Measurements from ENCODE around the gene POLR2L. TPM values are rescaled to one million over a fixed set of nuclear protein-coding genes. Genes with fewer than 3 reads are reported as not detected.

Gene POLR2L
- total RNA-seq, 1 donor from 2014 or later = 78.7 TPM

DNA sequence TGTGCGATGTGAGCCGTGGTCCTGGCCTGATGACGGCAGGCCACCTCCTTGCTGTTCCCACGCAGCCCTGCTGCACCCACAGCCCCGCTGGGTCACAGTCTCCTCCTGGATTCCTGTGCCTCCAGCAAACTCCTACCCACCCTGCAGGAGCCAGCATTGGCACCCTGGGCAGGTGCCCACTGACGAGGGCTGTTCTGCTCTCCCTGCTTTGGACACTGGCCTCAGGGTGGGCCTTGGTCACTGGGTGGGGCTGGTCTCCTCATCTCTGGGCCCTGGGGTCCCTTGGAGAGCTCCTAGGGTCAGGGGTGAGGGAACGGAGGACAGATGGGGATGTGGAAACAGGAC is 13.0 kb upstream of the POLR2L start:
- Mint-ChIP-seq H3K9me3 (no peaks in the 10 kb centered on the region), H3K36me3 (no peaks in the 10 kb centered on the region), H3K27me3 (ENCODE audit: low read depth) (no peaks in the 10 kb centered on the region), H3K4me3 (no peak overlapping the region), H3K4me1 (peaks cover 31% of the 10 kb centered on the region), H3K27ac (no peak overlapping the region)
- TF ChIP-seq, protein P1, sequence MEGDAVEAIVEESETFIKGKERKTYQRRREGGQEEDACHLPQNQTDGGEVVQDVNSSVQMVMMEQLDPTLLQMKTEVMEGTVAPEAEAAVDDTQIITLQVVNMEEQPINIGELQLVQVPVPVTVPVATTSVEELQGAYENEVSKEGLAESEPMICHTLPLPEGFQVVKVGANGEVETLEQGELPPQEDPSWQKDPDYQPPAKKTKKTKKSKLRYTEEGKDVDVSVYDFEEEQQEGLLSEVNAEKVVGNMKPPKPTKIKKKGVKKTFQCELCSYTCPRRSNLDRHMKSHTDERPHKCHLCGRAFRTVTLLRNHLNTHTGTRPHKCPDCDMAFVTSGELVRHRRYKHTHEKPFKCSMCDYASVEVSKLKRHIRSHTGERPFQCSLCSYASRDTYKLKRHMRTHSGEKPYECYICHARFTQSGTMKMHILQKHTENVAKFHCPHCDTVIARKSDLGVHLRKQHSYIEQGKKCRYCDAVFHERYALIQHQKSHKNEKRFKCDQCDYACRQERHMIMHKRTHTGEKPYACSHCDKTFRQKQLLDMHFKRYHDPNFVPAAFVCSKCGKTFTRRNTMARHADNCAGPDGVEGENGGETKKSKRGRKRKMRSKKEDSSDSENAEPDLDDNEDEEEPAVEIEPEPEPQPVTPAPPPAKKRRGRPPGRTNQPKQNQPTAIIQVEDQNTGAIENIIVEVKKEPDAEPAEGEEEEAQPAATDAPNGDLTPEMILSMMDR (IDR thresholded peaks at IDR 0.05; ENCODE audit: unreplicated experiment) = no peak
- DNase-seq (ENCODE audit: low spot score in 2 of 2, unreplicated experiment in 2 of 2) = no peak

DNA sequence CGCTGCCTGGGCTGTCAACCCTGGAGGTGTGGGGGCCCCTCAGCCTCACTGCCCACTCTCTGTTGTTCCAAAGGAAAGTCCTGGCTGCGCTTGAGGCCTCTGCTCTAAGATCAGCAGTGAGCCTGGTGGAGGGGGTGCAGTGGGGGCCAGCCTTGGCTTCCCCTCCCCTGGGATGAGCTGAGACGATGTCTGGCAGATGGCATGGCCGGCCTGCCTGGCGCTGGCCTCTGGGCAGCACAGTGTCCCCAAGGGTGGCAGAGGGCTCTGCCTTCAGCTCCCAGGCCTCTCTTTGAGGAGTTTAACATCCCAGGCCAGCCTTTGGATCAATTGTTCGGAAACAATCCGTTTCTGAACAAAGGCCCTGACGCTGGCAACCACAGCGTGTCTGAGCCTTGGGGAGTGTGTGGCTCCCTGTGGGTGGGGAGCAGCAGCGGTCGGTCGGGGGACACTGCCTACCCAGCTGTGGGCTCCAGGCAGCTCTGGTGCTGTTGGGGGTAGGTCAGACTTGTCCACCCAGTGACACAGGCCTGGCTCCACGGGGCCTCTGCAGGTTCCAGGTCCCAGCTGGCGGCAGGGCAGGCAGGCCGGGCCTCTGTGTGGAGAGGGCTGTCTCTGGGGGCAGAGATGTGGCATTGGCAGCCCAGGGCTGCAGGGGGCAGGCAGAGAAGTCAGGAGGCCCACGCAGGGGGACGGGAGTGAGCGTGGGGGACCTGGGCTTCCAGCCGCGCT is 12.4 kb upstream of the POLR2L start:
- no peaks in the 10 kb centered on the region for H3K27me3 Mint-ChIP-seq (ENCODE audit: low read depth)
- DNase-seq (ENCODE audit: low spot score in 2 of 2, unreplicated experiment in 2 of 2) = no peak
- no peak overlapping the region for H3K27ac Mint-ChIP-seq
- H3K4me3 Mint-ChIP-seq = no peak overlapping the region
- TF ChIP-seq, protein P1 (IDR thresholded peaks at IDR 0.05; ENCODE audit: unreplicated experiment) = no peak
- H3K4me1 Mint-ChIP-seq = peaks cover 26% of the 10 kb centered on the region
- H3K36me3 Mint-ChIP-seq = no peaks in the 10 kb centered on the region
- H3K9me3 Mint-ChIP-seq = no peaks in the 10 kb centered on the region

DNA sequence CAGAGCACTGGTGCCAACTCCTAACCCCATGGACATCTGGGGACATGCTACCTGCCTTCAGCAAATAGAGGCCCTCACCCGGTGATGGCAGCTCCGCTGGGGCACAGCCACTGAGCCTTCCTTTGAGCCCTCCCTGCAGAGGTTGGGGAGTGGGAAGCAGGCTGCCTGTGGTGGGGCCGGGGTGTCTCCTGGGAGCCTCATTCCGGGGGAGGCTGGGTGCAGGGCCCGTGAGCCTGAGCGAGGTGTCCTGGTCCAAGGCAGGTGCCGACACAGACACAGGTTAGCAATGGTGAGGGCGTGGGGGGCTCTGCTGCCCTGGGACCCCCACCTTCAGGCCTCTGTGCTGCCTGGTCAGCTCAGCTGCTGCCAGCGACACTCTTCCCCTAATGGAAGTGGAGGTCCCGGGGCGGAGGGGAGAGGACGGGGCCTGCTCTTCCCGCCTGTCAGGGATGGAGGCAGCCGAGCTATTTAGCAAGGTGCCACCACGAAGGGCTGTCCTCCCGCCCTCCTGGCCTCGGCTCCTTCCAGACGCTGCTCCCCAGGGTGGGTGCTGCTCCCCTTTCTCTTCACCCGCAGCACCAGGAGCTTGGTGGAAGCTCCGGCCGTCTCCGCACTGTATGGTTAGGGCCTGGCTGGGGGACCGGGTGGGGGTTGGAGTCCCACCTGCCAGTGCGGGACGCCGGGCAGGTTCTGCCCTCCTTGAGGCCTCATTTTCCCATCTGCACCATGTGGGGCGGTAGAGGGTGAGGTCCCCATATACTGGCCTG is 11.5 kb upstream of the POLR2L start:
- DNase-seq (ENCODE audit: low spot score in 2 of 2, unreplicated experiment in 2 of 2) = no peak
- no peaks in the 10 kb centered on the region for H3K27me3 Mint-ChIP-seq (ENCODE audit: low read depth)
- H3K27ac Mint-ChIP-seq = no peak overlapping the region

DNA sequence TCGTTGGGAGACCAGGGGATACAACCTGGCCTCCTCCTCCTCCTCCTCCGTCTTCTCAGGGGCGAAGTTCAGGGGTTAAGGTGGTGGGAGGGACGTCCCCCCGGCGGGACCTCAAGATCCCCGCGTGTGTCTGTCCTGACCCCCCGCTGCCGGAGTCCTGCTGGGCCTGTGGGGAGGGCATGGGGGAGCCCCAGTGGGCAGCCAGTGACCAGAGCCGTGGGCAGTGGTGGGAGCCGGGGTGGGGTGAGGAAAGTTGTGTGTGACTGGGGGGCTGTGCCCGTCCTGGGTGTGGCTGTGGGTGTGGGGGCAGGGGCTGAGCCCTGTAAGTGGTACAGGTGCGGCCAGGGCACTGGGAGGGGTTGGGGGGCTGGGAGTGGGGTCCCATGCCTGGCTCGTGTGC is 10.4 kb upstream of the POLR2L start:
- Mint-ChIP-seq H3K36me3 (no peaks in the 10 kb centered on the region), H3K9me3 (no peaks in the 10 kb centered on the region), H3K27ac (no peak overlapping the region), H3K27me3 (ENCODE audit: low read depth) (no peaks in the 10 kb centered on the region), H3K4me1 (peaks cover 26% of the 10 kb centered on the region), H3K4me3 (no peak overlapping the region)
- TF ChIP-seq, protein P1 (IDR thresholded peaks at IDR 0.05; ENCODE audit: unreplicated experiment) = no peak
- no peak for DNase-seq (ENCODE audit: low spot score in 2 of 2, unreplicated experiment in 2 of 2)

More for the DNA sequence above, 11.5 kb upstream of the POLR2L start:
- TF ChIP-seq, protein P1 (IDR thresholded peaks at IDR 0.05; ENCODE audit: unreplicated experiment) = no peak
- Mint-ChIP-seq H3K4me3 (no peak overlapping the region), H3K36me3 (no peaks in the 10 kb centered on the region), H3K9me3 (no peaks in the 10 kb centered on the region), H3K4me1 (peaks cover 21% of the 10 kb centered on the region)

DNA sequence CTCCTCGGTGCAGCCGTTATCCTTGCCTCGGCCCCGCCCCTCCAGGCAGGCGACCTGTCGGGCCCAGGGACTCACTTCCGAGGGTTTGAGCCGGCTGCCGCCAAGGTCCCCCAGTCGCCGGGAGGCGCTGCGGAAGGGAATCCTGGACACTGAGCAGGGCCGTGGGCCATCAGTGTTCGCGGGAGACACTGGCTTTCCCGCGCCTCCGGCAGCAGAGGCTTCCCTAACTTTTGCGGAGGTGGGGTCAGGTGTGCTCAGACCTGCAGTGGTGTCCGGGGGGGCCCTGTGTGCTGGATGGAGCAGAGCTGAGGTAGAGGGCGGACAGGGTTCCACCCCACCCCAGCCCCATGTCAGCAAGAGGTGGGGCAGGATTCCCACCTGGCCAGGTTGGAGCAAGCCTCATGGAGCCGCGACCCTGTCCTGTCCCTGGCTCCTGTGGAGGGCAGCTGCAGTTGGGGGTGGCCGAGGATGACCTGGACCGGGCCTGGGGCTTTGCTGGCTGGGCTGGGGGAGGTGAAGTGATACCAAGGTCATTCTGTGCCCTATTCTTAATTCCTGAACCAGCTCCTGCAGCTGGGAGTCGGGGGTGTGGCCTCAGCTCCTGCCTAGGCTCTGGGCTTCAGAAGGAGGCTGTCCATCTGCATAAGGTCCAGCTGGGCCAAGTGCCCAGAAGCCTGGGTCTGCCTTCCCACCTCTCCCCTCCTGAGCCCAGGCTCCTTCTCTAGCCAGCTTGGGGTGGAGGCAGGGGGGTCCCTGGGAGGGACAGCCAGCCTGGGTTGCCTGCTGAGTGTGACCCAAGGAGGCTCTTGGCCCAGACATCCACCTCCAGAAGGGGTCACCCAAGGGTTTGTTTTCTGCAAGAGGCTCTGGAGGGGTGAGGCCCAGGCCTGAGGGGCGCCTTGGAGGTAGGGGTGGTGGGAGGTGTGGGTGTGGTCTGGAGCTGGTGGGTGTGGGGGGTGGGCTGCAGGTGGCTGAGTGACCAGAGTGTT is 8.7 kb upstream of the POLR2L start:
- no peaks in the 10 kb centered on the region for H3K27me3 Mint-ChIP-seq (ENCODE audit: low read depth)
- peaks cover 26% of the 10 kb centered on the region for H3K4me1 Mint-ChIP-seq
- DNase-seq (ENCODE audit: low spot score in 2 of 2, unreplicated experiment in 2 of 2) = no peak
- peak overlapping the region; percentile 68 for H3K4me3 Mint-ChIP-seq
- TF ChIP-seq, protein P1 (IDR thresholded peaks at IDR 0.05; ENCODE audit: unreplicated experiment) = no peak
- H3K27ac Mint-ChIP-seq = no peak overlapping the region
- no peaks in the 10 kb centered on the region for H3K36me3 Mint-ChIP-seq
- H3K9me3 Mint-ChIP-seq = no peaks in the 10 kb centered on the region

All from mesothelial cell of epicardium (in vitro differentiated cells).